OCI-LY1 (cell line): Measurements from ENCODE around the gene ZBP1.

Experiments used
- EZH2 ChIP-seq: fragments of 200-600 bp; sonication (generic), shearing (Covaris generic); IDR thresholded peaks from 2 replicates; pipeline ENCODE4 v1.8.0; 2017; ENCODE audit warnings: borderline replicate concordance, mixed run types, mild to moderate bottlenecking, antibody characterized with exemption, low read length, moderate library complexity, mixed read lengths
- TF ChIP-seq, protein P1 (sequence below): fragments of 200-600 bp; sonication (generic), shearing (Covaris generic); IDR thresholded peaks from 2 replicates; pipeline ENCODE4 v1.5.1; 2017; ENCODE audit warnings: mild to moderate bottlenecking, antibody characterized with exemption, low read length, moderate library complexity, mixed read lengths

DNA sequence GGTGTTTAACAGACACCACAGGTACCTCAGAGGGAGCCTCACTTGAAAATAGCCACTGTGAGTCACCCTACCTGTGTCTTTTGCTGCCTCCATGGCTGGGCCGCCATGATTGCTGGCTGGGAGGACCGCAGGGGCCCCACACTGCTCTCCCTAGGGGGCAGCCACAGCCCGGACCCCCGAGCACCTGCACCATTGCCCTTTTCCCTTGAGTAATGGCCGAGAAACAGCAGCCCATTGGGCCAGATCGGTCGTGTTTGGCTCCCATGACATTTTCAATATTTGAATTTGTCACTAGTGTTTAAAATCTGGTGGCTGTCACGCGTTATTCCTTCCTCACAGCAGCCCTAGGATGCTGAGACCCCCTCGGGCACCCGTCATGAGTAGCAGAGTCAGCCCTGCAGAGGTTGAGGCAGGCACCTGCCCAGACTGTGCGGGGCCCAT lies 6.7 kb downstream of the ZBP1 start:
- no peak for TF ChIP-seq EZH2
- TF ChIP-seq, protein P1, sequence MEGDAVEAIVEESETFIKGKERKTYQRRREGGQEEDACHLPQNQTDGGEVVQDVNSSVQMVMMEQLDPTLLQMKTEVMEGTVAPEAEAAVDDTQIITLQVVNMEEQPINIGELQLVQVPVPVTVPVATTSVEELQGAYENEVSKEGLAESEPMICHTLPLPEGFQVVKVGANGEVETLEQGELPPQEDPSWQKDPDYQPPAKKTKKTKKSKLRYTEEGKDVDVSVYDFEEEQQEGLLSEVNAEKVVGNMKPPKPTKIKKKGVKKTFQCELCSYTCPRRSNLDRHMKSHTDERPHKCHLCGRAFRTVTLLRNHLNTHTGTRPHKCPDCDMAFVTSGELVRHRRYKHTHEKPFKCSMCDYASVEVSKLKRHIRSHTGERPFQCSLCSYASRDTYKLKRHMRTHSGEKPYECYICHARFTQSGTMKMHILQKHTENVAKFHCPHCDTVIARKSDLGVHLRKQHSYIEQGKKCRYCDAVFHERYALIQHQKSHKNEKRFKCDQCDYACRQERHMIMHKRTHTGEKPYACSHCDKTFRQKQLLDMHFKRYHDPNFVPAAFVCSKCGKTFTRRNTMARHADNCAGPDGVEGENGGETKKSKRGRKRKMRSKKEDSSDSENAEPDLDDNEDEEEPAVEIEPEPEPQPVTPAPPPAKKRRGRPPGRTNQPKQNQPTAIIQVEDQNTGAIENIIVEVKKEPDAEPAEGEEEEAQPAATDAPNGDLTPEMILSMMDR = no peak
